ENCODE results near the gene UBR4. TPM values are rescaled to one million over a fixed set of nuclear protein-coding genes. Genes with fewer than 3 reads are reported as not detected.

Gene UBR4
- total and polyA plus RNA-seq, 11 donors, result 44.8 to 150 (median 87.2) TPM

DNA sequence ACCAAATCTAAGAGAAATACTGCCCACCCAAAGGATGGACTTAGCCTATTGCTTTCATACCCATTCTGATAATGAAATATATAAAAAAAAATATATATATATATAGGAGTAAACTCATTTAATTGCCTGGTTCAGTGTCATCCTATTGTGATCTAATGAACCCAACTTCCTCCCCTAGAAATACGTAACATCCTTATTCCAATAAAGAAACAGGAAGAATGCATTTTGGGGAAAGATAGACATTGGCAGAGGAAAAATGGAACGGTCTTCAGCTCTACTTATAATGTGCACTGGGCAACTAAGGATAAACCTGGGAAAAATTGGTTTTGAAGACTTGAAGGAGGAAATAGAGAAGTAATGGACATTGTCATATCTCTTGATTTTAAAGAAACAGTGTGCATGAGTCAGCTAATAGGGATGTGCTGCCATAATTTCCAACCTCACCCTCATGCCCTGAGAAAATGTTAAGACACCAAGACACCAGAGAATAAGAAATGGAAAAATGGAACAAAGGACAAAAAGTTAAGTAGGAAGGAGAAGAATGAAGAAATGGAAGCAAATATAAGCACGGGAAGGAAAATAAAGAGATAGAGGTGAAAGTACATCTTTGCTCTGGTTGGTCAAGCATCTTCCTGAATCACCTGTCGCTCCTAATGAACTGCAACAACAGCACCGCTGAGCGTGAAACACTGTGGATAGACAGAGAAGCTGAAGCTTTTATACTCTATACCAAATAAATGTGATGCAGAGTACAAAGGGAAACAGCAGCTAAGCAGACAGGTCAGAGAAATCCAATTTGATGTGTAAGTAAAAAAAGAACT is 5.4 kb downstream of the UBR4 start:
- TF ChIP-seq, protein P1, sequence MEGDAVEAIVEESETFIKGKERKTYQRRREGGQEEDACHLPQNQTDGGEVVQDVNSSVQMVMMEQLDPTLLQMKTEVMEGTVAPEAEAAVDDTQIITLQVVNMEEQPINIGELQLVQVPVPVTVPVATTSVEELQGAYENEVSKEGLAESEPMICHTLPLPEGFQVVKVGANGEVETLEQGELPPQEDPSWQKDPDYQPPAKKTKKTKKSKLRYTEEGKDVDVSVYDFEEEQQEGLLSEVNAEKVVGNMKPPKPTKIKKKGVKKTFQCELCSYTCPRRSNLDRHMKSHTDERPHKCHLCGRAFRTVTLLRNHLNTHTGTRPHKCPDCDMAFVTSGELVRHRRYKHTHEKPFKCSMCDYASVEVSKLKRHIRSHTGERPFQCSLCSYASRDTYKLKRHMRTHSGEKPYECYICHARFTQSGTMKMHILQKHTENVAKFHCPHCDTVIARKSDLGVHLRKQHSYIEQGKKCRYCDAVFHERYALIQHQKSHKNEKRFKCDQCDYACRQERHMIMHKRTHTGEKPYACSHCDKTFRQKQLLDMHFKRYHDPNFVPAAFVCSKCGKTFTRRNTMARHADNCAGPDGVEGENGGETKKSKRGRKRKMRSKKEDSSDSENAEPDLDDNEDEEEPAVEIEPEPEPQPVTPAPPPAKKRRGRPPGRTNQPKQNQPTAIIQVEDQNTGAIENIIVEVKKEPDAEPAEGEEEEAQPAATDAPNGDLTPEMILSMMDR (IDR thresholded peaks at IDR 0.05), result no peak
- no peak for TF ChIP-seq POLR2A (IDR thresholded peaks at IDR 0.05)
- intact Hi-C loops (cut with DNase I), result loop anchor here in 1 of 10 donors (5.0 kb wide), 1 partner anchor 38 kb away; no protein-coding TSS in a partner anchor
- no peak for ATAC-seq

DNA sequence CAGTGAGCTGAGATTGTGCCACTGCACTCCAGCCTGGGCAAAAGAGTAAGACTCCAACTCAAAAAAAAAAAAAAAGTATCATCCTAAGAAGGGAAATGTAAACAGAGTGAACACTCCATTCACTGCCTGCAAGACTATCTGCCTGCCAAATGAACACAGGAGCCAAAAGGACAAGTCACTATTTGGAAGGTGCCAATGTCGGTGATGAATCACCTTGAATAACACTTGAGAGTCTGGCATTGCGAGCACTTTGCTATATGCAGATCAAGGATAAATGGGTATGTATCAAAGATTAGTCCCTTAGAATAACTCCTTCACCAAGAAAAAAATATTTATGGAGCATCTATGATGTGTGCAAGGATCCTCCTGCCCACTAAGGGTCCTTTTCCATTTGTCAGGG is 6.6 kb downstream of the UBR4 start:
- 47 to 63% (median 56%) methylated on average over 2 of the region's 2 CpGs for WGBS, 4 donors
- H3K4me3 ChIP-seq, result no peak overlapping the region
- H3K27ac ChIP-seq, result peak overlapping the region in 2 of 12 donors; percentile 8 to 45
- no peaks in the 10 kb centered on the region for H3K27me3 ChIP-seq
- peaks cover 0 to 34% (median 31%) of the 10 kb centered on the region in 9 donors for H3K36me3 ChIP-seq
- no peak for TF ChIP-seq POLR2A (IDR thresholded peaks at IDR 0.05)
- TF ChIP-seq, protein P1 (IDR thresholded peaks at IDR 0.05), result no peak
- ATAC-seq, result peak; percentile 62 to 87 (median 75)
- intact Hi-C loops (cut with DNase I), result no loop called here
- peak in 2 of 5 donors; percentile 30 to 49 for DNase-seq
- H3K9me3 ChIP-seq, result no peaks in the 10 kb centered on the region
- H3K4me1 ChIP-seq, result peaks cover 0 to 97% (median 64%) of the 10 kb centered on the region in 12 donors

More for the DNA sequence above, 5.4 kb downstream of the UBR4 start:
- H3K27me3 ChIP-seq, result no peaks in the 10 kb centered on the region
- H3K4me3 ChIP-seq, result no peak overlapping the region
- H3K4me1 ChIP-seq, result peaks cover 3 to 97% (median 70%) of the 10 kb centered on the region in 12 donors
- H3K9me3 ChIP-seq, result no peaks in the 10 kb centered on the region
- peaks cover 0 to 21% (median 19%) of the 10 kb centered on the region in 9 donors for H3K36me3 ChIP-seq
- no peak for DNase-seq
- H3K27ac ChIP-seq, result peak overlapping the region in 2 of 12 donors; percentile 16 to 42
- 80 to 84% (median 82%) methylated on average over 6 of the region's 6 CpGs for WGBS, 4 donors

GRCh38 chr1:19202396-19202795 is 7.7 kb downstream of the UBR4 start:
- 79 to 82% (median 81%) methylated on average over 3 of the region's 3 CpGs for WGBS, 4 donors
- Histone ChIP-seq H3K4me3 (no peak overlapping the region), H3K9me3 (no peaks in the 10 kb centered on the region), H3K27me3 (no peaks in the 10 kb centered on the region), H3K27ac (peak overlapping the region in 1 of 12 donors; percentile 35), H3K4me1 (peaks cover 0 to 93% (median 54%) of the 10 kb centered on the region in 12 donors), H3K36me3 (peaks cover 0 to 44% (median 41%) of the 10 kb centered on the region in 9 donors)
- intact Hi-C loops (cut with DNase I), result no loop called here
- DNase-seq, result no peak
- TF ChIP-seq, protein P1 (IDR thresholded peaks at IDR 0.05), result no peak
- no peak for TF ChIP-seq POLR2A (IDR thresholded peaks at IDR 0.05)
- no peak for ATAC-seq

DNA sequence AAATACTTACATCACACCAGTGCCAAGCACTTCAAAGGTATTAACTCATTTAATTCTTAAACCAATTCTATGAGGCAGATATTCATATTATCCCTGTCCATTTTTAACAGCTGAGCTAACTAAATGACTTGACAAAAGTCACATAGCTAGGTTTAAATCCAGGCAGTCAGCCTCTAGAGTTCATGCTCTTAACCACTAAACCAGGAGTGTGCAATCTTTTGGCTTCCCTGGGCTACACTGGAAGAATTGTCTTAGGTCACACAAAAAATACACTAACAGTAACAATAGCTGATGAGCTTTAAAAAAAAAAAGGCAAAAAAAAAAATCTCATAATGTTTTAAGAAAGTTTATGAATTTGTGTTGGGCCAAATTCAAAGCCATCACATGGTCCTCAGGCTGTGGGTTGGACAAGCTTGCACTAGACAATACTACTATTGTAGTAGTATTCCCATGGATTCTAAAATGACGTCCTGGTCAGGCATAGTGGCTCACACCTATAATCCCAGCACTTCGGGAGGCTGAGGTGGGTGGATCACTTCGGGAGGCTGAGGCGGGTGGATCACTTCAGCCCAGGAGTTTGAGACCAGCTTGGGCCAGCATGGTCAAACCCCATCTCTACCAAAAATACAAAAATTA is 10.0 kb downstream of the UBR4 start:
- H3K4me3 ChIP-seq, result no peak overlapping the region
- TF ChIP-seq, protein P1 (IDR thresholded peaks at IDR 0.05), result no peak
- TF ChIP-seq POLR2A (IDR thresholded peaks at IDR 0.05), result no peak
- no peaks in the 10 kb centered on the region for H3K27me3 ChIP-seq
- intact Hi-C loops (cut with DNase I), result loop anchor here in 1 of 10 donors (10.0 kb wide), 1 partner anchor 45 kb away; no protein-coding TSS in a partner anchor
- H3K27ac ChIP-seq, result peak overlapping the region in 1 of 12 donors; percentile 7
- ATAC-seq (no peak), DNase-seq (no peak)
- peaks cover 0 to 82% (median 32%) of the 10 kb centered on the region in 12 donors for H3K4me1 ChIP-seq
- peaks cover 0 to 66% (median 63%) of the 10 kb centered on the region in 9 donors for H3K36me3 ChIP-seq
- H3K9me3 ChIP-seq, result no peaks in the 10 kb centered on the region
- 58 to 84% (median 80%) methylated on average over 4 of the region's 4 CpGs for WGBS, 4 donors
